G401.6 (cell line): Measurements from ENCODE around the gene CEACAM1.
"Not testable (repeated sequence)": the region's sequence is repeated elsewhere in the genome, so short reads cannot be mapped to it uniquely, and the experiment has no call there.

Source experiments
- FAIRE-seq: peaks from 2 replicates; lab custom pipeline; 2012; peaks lifted over from hg19 to GRCh38; lab: Jason Lieb, UNC

The CEACAM1 gene

DNA sequence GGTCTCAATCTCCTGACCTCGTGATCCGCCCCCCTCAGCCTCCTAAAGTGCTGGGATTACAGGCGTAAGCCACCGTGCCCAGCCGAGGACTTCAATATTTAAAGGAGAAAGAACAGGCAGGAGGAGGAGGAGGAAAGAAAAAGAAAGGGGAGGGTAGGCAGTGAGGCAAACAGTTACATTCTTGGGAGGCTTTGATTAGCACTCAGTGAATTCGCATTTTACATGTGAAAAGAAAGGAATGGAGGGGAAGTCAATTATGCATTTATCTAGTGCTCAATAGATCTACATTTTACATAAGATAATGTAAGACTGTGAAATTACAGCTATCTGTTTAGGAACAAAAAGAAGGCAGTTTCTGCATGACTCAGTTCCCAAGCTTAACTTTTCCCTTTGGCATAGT lies 54.6 kb downstream of the CEACAM1 start:
- FAIRE-seq: no peak

DNA sequence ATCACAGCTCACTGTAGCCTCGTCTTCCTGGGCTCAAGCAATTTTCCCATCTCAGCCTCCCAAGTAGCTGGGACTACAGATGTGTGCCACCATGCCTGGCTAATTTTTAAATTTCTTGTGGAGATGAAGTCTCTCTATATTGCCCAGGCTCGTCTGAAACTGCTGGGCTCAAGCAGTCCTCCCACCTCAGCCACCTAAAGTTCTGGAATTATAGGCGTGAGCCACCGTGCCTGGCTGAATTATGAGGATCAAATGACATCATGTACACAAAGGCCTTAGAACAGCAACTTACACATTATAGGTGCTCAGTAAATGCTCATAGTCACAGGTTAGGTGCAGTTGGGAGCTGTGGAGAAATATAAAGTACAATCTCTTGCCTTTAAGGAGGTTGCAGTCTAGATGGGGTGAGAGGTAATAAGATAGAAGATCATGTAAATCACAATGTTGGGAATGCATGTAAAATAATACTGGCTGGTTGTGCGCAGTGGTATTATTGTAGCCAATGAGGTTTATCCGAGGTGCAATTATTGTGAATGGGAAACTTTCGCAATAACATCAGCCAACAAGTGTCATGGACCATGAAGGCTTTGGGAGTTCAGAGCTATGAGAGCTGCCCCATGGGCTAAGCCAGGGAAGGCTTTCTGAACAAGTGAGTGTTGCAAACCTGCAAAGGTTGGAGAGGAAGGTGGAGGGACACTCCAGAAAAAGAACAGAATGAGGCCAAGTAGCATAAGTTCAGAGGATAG lies 55.7 kb downstream of the CEACAM1 start:
- FAIRE-seq: no peak

DNA sequence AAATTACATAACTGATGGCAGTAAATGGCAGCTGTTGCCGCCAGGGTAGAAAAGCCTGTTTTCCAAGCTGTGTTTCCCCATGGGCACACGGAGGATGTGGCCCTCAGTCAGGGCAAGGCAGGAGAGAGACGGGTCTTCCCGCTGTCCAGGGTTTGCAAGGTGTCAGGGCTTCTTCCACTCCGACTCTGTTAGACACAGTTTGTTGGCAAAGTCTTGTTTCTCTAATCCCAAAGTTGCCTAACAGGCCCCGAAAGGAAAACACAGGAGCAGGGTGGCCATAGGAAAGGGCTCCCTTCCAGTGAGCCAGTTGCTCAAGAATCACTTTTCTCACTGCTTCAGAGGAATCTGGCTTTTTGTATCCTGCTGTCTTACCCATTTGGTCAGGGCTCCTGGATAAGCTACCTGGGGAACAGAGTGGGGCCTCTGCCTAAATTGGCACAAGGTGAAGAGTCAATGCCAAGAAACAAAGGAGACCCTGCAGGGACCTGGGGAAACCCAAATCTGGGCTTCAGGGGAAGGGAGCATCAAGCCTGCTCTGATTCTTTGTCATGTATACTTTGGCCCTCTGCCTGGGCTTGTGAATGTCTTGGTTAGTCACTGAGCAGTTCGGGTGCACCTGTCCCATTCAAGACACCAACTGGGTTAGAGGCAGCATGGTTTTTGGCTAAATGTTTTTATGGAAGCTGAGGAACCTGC lies 56.6 kb downstream of the CEACAM1 start:
- FAIRE-seq: no peak

DNA sequence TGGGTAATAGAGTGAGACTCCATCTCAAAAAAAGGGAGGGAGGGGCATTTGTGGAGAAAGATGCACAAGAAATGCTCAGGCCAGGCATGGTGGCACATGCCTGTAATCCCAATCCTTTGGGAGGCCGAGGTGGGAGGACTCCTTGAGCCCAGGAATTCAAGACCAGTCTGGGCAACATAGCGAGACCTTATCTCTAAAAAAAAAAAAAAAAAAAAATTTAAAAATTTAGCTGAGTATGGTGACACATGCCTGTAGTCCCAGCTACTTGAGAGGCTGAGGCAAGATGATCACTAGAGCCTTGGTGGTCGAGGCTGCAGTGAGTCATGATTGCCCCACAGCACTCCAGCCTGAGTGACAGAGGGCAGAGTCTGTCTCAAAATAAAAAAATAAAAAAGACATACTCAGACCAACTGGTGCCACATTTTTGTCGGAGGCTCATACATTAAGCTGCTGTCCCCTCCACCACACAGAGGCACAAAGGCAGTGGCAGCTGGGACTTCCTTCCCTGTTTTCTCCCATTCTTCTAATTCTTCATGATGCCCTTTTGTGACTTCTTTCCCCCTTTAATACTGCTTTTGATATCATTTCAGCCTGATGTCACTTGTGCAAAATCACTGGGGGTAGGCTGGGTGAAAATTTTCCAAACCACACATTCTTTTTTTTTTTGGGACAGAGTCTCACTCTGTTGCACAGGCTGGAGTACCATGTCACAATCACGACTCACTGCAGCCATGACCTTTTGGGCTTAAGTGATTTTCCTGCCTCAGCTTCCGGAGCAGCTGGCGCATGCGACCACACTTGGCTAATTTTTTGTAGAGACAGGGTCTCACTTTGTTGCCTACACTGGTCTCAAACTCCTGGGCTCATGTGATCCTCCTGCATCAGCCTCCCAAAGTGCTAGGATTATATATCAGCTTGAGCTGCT lies 58.7 kb downstream of the CEACAM1 start:
- FAIRE-seq: no peak

DNA sequence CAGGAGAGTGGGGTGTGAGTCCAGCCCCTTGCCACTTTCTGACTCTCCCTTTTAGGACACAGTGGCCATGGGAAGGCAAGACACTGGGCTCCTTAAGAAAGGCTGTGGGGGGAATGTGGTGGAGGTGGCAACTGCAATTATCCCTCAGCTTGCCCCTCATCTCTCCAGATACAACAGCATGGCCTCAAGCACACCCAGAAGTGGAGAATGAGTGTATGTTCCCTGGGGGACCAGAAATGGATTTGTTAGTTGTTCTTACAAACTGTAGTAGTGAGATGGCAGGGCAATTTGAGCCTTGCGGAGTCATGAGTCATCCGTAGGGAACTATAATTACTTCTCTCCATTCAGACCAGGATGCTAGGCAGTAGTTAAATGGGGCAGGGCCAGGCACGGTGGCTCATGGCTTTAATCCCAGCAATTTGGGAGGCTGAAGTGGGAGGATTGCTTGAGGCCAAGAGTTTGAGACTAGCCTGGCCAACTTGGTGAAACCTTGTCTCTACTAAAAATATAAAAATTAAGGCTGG lies 59.9 kb downstream of the CEACAM1 start:
- no peak for FAIRE-seq

DNA sequence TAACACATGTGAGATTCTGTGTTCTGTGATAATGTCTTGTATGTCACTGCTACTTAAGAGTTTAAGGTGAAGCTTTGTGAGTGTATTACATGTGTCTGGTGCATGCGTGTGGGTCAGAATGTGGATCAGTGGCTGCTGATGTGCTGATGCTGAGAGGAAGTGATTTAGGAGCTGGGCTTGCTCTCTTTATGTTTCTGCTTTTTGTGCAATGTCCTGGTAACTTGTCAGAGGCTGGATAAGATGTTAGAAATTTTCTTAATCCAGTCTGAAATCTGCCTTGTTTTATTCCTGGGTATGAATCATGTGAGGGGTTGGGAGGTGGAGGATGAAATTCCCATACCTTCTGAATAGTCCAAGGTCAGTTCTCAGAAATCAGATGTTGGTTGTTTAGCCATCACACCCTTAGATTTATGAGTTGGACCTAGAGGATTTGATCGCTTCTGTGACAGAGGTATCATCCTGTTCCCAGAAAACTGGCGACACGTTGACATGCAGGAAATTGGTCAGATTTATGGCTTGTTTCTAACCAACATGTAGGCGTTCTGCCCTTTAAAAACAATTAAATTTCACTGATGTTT lies 61.0 kb downstream of the CEACAM1 start:
- FAIRE-seq: no peak

DNA sequence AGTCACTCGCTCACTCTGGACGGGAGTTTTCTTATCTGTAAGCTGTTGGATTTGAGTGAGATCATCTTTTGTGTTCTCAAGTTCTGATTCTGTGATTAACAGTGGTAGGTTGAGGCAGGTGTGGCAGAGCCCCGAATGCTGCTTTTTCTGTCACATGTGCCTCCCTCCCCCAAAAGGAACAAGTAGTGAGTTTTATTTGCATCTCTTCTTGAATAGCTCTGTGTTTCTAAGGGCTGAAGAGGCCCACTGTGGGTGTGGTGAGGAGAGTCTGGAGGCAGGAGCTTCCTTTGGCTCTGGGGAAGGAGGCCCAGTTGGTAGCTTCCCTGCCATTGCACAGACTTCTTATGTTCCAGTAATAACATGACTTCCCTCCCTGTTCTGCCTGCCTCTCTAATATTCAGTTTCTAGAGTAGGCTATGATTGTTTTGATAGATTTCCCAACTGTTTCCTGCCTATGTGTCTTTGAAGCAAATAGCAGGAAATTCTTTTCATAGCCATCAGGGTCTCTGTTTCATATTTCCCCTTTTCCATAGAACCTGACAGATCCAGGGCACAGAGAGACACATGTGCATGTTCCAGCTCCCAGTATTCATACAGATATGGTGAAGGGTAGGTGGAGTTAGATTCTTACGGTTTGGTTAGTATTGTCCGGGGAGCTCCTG lies 61.6 kb downstream of the CEACAM1 start:
- FAIRE-seq: no peak

DNA sequence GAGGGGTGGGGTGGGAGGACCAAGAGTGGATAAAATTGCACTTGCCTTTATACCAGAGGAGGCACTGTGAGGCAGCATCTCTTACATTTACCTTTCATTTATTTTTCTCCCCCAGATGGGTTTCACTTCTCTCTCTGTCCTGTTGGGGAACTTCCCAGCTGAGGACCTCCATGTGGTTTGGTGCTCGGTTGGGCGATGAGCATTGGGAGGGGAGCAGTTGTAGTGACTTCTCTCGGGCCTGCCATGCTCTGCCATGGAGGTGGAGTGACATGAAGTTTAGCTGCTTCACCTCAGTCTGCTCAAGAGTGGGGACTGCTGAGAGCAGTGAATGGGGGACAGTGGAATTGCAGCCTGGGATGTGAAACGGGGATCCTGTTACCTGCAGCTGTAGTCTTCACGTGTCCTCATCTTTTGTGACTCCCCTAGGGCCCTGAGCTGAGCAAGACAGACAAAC lies 62.4 kb downstream of the CEACAM1 start:
- no peak for FAIRE-seq

DNA sequence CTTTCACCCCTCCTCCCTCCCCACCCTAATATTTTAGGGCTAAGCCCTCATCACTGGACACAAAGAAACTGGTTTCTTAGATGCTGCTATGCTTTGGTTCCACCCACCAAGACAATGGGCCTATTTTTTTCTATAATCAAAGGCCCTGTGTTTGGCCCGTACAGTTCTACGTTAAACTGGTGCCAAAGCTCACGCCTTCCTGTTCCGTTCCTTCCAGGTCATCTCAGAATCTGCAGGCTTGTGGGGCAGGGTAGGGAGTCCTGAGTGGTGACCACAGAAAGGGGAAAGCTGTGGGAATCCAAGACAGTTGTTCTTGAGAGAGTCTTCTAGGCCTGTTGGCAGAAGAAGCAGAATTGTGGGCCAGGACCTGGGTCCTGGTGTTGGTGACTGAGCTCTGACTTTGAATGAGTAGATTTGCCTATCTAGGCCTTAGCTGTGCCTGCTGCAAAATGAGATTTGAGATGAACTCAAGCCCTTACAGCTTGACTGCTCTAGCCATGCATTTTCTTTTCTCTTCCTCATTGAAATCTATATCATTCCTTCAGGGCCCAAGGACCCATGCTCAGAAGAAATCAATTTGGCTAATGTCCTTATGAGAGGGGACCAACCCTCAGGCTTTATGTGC lies 66.5 kb downstream of the CEACAM1 start:
- no peak for FAIRE-seq

DNA sequence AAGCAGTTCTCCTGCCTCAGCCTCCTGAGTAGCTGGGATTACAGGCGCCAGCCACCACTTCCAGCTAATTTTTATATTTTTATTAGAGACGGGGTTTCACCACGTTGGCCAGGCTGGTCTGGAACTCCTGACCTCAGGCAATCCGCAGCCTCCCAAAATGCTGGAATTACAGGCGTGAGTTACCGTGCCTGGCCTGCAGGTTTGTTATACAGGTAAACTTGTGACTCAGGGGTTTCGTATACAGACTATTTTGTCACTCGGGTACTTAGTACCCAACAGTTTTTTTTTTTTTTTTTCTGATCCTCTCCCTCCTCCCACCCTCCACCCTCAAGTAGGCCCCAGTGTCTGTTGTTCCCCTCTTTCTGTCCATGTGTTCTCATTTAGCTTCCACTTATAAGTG lies 67.0 kb downstream of the CEACAM1 start:
- FAIRE-seq: not testable (repeated sequence)

DNA sequence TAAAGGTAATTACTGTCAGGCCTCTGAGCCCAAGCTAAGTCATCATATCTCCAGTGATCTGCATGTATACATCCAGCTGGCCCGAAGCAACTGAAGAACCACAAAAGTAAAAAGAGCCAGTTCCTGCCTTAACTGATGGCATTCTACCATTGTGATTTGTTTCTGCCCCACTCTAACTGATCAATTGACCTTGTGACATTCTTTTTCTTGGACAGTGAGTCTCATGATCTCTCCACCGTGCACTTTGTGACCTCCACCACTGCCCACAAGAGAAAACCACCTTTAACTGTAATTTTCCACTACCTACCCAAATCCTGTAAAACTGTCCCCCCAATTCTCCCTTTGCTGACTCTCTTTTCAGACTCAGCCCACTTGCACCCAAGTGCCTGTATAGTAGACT lies 68.4 kb downstream of the CEACAM1 start:
- FAIRE-seq: no peak
